GM19193 (cell line): ENCODE results near the gene STARD13.

Experiments used
- POLR2A ChIP-seq: IDR thresholded peaks from 4 replicates; pipeline ENCODE4 v1.6.1; 2011; ENCODE audit not compliant: insufficient read depth, insufficient read length; ENCODE audit errors: extremely low read depth

The STARD13 gene, protein sequence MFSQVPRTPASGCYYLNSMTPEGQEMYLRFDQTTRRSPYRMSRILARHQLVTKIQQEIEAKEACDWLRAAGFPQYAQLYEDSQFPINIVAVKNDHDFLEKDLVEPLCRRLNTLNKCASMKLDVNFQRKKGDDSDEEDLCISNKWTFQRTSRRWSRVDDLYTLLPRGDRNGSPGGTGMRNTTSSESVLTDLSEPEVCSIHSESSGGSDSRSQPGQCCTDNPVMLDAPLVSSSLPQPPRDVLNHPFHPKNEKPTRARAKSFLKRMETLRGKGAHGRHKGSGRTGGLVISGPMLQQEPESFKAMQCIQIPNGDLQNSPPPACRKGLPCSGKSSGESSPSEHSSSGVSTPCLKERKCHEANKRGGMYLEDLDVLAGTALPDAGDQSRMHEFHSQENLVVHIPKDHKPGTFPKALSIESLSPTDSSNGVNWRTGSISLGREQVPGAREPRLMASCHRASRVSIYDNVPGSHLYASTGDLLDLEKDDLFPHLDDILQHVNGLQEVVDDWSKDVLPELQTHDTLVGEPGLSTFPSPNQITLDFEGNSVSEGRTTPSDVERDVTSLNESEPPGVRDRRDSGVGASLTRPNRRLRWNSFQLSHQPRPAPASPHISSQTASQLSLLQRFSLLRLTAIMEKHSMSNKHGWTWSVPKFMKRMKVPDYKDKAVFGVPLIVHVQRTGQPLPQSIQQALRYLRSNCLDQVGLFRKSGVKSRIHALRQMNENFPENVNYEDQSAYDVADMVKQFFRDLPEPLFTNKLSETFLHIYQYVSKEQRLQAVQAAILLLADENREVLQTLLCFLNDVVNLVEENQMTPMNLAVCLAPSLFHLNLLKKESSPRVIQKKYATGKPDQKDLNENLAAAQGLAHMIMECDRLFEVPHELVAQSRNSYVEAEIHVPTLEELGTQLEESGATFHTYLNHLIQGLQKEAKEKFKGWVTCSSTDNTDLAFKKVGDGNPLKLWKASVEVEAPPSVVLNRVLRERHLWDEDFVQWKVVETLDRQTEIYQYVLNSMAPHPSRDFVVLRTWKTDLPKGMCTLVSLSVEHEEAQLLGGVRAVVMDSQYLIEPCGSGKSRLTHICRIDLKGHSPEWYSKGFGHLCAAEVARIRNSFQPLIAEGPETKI

DNA sequence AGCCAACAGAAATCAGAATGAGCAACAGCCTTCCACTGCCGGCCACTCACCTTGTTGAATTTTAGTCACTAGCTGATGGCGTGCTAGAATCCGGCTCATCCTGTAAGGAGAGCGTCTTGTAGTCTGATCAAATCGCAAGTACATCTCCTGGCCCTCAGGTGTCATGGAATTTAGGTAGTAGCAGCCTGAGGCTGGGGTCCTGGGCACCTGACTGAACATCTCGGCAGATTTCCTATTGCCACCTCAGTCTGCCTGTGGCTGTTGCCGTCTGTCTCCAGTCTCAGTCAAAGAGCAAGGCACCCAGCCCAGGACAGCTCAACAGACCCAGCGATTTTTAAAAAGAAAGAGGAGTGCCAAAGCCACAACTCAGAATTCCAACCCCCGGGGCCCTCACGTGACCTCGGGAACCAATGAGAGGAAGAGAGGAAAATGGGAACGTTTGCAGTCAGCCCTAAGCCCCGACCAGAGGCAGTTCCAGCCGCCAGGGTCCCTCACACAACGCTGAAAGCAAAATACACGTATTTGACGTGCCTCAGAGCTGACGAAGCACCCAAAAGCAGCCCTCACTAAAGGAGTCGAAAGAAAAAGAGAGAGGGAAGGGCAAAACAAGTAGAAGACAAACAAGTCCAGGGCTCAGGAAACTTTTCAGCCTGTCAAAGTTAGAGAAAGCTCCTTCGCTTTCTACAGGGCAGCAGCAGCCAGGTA lies at the start of gene STARD13:
STARD13 (minus strand) TSS at position 336 of the 705 bp plus-strand sequence; CDS start at position 219, 117 bp downstream.
- TF ChIP-seq POLR2A, result peak; percentile 39

DNA sequence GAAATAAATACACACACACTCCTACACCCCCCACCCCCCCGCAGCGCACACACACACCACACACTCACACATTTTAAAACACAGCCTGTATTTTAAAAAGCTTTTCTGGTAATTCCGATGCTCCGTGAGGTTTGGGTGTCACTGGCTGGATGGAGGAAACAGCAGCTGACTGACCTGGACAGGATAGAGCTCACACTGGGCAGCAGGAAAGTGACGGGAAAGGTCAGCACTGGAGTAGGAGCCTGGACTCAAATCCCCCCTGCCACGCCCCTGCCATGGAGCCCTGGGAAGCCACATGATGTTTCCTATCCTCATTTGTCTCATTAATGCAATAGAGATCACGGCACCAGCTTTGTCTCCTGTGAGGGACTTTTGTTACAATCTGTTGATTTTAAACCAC lies 49.3 kb upstream of the STARD13 start:
- no peak for TF ChIP-seq POLR2A

DNA sequence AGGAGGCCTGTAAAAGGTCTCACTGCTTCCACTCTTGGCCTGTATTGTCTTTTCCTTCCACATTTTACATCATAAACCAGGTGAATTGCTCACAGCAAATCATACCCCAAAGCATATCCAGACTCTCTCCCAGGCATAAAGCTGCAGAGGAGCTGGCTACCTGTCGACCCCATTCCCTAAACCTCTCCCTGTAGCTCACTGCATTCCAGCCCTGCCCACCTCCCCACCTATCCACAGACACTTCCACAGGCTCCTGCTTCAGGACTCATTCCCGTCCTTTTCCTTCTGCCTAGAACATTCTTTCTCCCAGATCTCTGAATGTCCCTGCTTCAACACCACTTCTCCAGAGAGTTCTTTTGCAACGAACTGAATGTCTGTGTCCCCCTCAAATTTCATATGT lies 46.4 kb upstream of the STARD13 start:
- no peak for TF ChIP-seq POLR2A

DNA sequence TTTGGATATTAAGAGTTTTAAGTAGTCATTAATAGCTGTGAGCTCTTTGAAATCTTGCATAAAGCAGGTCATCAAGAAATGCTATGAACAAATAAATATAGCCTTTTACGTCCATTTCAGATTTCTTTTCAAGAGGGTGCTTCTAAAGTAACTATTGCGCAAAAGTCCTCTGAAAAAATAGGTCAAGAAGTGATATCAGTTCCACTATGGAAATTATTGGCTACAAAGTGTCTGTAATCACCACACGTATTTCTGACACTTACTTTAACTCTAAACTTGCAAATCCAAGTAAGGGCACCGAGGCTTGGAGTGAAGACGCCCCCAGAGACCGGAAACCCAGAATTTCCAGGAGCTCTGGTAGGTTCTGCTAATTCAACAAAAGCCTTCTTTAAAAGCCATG lies 44.9 kb upstream of the STARD13 start:
- no peak for TF ChIP-seq POLR2A

DNA sequence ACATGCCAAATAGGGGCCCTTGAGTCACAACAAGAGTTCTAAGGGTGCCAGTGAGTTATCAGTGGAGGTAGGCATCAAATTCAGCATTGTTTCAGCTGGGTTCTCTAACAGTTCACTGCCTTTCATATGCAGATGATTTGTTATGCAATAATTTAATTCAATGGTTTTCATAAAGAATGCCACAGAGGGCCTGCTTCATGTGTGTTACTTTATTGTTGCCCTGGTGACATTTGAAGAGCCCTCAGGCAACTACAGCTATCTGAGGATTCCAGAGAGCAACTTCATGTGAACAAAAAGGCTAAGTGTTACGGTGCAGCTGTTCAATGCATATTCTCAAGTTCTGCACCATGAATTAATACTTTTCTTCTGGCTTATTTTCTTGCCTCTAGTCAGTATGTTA lies 43.1 kb upstream of the STARD13 start:
- TF ChIP-seq POLR2A, result no peak

DNA sequence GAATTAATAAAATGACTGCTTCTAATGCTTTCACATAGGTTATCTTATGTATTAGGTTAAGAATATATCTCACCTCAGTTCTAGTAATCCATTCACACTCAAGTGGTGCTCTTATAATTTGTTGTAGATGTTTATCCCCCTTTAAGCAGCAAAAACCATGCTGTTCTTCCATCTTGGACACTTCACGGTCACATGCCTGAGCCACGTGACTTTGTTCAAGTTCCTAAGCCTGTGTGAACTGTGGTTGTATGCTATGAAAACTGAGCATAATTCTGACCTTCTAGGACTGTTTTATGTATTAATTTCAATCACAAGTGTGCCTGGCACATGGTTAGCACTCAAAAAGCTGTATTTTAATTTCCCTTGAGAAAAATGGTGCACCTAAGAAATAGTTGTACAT lies 41.2 kb upstream of the STARD13 start:
- no peak for TF ChIP-seq POLR2A

DNA sequence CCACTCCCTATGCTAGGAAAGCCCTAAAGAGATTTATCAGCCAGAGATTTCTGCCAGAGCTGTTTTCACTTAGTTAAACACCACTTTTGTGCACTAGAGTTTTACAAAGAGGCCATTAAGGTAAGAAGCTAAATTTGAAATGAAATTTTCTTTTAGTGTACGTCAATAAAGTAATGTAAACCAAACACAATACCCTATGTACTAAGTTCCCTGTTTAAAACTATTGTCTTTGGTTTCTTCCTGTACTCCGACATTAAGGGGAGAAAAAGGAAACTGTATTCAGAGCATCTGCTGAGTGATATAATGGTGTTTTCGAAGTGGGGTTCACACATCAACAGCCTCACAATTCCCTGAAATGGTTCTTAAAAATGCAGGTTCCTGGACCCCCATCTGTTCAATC lies 40.7 kb upstream of the STARD13 start:
- TF ChIP-seq POLR2A, result no peak

DNA sequence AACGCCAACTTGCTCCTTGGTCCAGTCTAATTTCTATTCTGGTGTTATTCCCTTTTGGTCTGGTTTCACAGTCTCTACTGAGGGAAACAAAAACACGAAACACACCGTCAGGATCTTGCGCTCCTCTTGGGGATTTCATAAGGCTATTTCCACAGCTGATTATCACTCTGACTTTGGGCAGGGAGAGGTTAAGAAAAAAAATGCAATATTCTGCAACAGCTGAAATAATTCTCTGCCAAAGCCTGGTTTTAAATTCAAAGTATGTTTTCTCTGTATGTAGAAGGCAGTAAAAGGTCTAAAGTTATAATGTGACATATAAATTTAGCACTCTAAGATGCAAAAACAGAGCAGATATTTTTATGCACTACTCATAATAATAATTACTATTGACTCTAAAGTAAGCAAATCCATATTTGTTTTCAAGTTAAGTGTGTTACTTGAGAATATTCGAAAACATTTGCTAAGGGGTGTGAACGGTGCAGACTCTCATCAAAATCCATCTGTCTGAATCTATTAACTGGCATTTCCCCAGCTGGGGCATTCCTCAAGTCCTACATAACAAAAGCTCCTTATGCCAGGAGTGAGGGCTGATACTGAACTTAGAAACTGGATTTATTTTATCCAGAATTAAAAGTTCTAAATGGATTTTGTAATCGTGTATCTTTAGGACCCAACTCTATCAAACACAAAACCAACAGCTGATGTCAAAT lies 38.4 kb upstream of the STARD13 start:
- no peak for TF ChIP-seq POLR2A

DNA sequence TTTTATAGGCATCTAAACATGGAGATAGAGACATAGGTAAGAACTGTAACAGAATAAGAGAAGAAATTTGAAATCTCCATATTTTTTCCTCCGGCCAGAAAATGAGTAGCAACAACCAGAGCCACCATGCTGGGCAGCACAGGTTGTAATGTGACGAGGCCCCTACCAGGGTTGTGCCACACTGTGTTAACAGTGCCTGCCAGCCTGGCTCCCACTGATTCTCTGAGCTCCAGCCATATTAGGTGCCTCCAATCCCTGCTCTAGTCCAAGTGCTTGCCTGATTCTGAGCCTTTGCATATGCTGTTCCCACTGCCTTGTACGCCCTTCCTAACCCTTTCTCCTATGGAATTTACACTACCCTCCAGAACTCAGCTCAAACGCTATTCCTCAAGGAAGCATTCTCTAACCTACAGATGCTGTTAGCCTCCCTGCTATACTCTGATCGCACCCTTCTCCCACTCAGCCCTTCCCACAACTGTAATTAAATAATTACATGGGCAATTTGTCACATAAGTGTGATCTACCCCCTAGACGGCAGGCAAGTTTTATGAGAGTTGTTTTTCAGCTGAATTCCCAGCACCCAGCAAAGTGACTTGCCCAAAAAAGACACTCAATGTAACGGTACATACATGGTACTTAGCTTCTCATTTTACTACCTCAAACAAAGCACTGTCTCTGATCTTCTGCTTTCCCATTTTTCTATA lies 37.6 kb upstream of the STARD13 start:
- TF ChIP-seq POLR2A, result no peak

DNA sequence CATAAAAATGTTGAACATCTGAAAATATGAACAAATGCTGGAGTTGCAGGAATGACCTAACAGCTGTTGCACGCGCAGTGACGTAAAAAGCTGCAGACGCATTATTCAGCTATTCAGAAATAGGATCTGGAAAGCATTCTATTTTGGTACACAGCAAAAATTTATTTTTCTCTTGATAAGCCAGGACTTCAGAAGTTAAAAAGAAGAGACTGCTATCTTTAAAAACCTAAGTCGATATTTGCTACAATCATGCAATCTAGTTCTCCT lies 36.9 kb upstream of the STARD13 start:
- no peak for TF ChIP-seq POLR2A

DNA sequence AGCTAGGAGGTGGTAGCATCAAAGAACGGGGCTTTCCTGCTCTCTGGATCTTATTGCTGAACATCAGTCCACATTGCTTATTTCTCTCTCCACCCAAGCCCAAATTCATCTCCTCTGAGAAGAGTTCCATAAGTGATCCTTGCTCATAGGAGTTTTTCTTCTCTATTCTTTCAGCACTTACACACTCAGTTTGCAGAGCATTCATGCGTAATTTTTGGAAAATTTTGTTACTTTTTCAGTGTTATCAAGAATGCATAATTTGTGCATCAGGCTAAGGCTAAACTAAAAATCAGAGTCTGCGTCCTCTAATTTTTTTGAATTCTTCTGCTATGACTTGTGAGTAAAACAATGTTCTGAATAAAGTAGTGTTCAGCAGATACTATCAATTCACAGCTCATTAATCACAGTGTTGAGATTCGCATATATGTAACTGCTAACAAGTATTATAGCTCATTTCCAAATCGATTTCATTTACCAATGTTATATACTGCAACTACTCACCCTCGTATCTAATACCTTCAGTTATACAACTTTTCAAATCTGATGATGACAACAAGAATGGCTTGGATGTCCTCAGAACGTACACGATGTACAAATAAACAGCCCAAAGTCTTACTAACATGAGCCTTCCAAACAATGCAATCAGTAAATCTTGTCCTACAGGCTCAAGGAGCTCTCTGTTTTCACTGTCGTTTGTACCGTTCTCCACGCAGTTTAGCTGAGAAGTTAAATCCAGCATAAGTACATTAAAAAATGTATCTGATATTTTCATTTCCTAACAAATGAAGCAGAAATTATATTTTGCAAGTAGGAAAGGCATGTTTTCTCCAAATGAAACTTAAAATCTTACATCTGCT lies 36.4 kb upstream of the STARD13 start:
- no peak for TF ChIP-seq POLR2A

DNA sequence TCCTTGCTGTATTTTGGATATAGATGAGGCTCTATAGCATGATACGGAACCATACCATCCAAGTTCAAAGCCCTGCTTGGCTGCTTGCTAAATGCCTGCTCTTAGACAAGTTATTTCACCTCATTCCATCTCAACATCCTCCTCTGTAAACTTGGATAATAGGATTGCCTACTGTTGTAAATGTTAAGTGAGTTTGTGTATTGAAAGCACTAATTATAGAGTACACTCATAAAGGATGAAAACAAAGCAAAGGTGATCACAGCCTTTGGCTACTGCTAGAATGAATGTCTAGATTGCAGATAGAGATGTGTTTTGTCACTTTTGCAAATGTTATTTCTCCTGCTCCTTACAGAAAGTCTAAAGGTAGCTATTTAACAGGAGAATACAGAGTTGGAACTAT lies 34.3 kb upstream of the STARD13 start:
- no peak for TF ChIP-seq POLR2A

DNA sequence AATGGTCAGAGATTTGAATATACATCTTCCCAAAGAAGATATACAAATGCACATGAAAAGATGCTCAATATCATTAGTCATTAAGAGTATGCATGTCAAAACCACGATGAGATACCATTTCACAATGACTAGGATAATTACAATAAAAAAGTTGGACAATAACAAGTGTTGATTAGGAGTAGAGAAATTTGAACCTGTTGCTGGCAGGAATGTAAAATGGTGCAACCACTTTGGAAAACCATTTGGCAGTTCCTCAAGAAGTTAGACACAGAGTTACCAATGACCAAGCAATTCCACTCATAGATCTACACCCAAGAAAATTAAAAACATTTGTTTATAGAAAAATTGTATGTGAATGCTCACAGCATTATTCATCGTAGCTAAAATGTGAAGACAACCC lies 33.2 kb upstream of the STARD13 start:
- TF ChIP-seq POLR2A, result no peak
